ELF-1 (cell line): ENCODE measurements around the gene RPL21.
"Not testable (repeated sequence)": the region's sequence is repeated elsewhere in the genome, so short reads cannot be mapped to it uniquely, and the experiment has no call there.

Experiments used
- DNase-seq: peaks from one replicate; pipeline ENCODE4 v3.0.0-alpha.2; 2016; ENCODE audit warnings: low read depth, low spot score

The RPL21 gene

GRCh38 chr13:27251166-27252091 is at the start of gene RPL21:
Gene RPL21, plus strand, starts transcription at chr13:27251558. Its CDS starts 2,219 bp downstream, at chr13:27253777.
- DNase-seq, result peak; percentile 96

- no peak for DNase-seq
Observed at GRCh38 chr13:27201661-27202060, 49.7 kb upstream of the RPL21 start.

GRCh38 chr13:27203186-27203585 is 48.2 kb upstream of the RPL21 start:
- DNase-seq, result no peak

- no peak for DNase-seq
Observed at GRCh38 chr13:27203854-27204253, 47.5 kb upstream of the RPL21 start.

- no peak for DNase-seq
Observed at GRCh38 chr13:27208514-27208913, 42.8 kb upstream of the RPL21 start.

GRCh38 chr13:27211271-27211670 is 40.1 kb upstream of the RPL21 start:
- no peak for DNase-seq

- no peak for DNase-seq
Observed at GRCh38 chr13:27211771-27212364, 39.5 kb upstream of the RPL21 start.

- DNase-seq, result not testable (repeated sequence)
Observed at GRCh38 chr13:27213386-27213785, 38.0 kb upstream of the RPL21 start.

- not testable (repeated sequence) for DNase-seq
Observed at GRCh38 chr13:27217791-27218190, 33.6 kb upstream of the RPL21 start.

GRCh38 chr13:27218861-27219260 is 32.5 kb upstream of the RPL21 start:
- DNase-seq, result not testable (repeated sequence)

GRCh38 chr13:27219611-27220010 is 31.7 kb upstream of the RPL21 start:
- DNase-seq, result no peak

GRCh38 chr13:27222100-27222499 is 29.3 kb upstream of the RPL21 start:
- DNase-seq, result not testable (repeated sequence)

GRCh38 chr13:27226991-27227390 is 24.4 kb upstream of the RPL21 start:
- no peak for DNase-seq

GRCh38 chr13:27228131-27228530 is 23.2 kb upstream of the RPL21 start:
- no peak for DNase-seq

GRCh38 chr13:27229642-27230041 is 21.7 kb upstream of the RPL21 start:
- DNase-seq, result no peak

- no peak for DNase-seq
Observed at GRCh38 chr13:27233964-27234363, 17.4 kb upstream of the RPL21 start.

- no peak for DNase-seq
Observed at GRCh38 chr13:27236478-27236877, 14.9 kb upstream of the RPL21 start.

- no peak for DNase-seq
Observed at GRCh38 chr13:27242702-27243101, 8.7 kb upstream of the RPL21 start.

- DNase-seq, result no peak
Observed at GRCh38 chr13:27245610-27246009, 5.7 kb upstream of the RPL21 start.

- no peak for DNase-seq
Observed at GRCh38 chr13:27250833-27251165, 559 bp upstream of the RPL21 start.

- DNase-seq, result no peak
Observed at GRCh38 chr13:27252467-27252866, 1.1 kb downstream of the RPL21 start.

GRCh38 chr13:27257233-27257568 is 5.8 kb downstream of the RPL21 start:
- DNase-seq, result no peak

- DNase-seq, result no peak
Observed at GRCh38 chr13:27257648-27258253, 6.4 kb downstream of the RPL21 start.
